ENCODE measurements around the gene ACAD9.
"Not testable (repeated sequence)": the region's sequence is repeated elsewhere in the genome, so short reads cannot be mapped to it uniquely, and the experiment has no call there.

ACAD9 gene

DNA sequence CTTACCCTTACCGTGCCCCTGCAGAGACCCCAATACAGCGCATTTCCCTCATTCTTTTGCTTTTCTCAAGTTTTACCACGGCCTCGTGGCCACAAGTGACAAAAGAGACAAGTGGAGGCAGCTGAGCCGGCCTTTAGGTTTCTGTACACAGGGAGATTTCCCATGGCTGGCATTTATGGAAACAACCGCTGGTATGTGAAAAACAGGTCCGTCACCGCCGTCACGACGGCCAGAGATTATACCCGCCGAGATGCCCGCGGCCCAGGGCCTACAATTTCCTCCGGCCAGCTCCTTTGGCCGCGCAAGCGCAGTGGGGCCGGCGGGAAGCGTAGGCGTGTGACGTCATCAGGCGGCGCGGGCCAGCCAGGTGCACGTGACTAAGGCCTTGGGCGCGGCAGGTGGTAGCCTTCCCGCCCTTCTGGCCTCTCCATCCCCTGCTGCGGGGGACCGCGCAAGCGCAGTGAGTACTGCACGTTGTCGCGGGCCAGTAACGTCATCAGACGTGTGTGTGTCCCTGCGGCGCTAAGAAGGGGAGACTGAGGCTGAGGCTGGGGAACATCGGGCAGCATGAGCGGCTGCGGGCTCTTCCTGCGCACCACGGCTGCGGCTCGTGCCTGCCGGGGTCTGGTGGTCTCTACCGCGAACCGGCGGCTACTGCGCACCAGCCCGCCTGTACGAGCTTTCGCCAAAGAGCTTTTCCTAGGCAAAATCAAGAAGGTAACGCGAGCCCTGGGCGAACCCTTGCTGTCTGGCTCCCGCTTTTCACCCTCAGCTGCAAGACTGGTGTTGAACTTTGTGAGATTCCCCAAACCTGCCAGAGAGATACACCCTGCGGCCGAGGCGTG is at the start of gene ACAD9:
TSS of gene ACAD9 (plus strand) at position 496 of the 845 bp plus-strand sequence. CDS start at position 568, 72 bp downstream.
- DNase-seq (ENCODE audit: low read depth, low spot score), result peak; percentile 88
- H3K27ac ChIP-seq, result peak within 1 kb of the TSS; percentile 93

DNA sequence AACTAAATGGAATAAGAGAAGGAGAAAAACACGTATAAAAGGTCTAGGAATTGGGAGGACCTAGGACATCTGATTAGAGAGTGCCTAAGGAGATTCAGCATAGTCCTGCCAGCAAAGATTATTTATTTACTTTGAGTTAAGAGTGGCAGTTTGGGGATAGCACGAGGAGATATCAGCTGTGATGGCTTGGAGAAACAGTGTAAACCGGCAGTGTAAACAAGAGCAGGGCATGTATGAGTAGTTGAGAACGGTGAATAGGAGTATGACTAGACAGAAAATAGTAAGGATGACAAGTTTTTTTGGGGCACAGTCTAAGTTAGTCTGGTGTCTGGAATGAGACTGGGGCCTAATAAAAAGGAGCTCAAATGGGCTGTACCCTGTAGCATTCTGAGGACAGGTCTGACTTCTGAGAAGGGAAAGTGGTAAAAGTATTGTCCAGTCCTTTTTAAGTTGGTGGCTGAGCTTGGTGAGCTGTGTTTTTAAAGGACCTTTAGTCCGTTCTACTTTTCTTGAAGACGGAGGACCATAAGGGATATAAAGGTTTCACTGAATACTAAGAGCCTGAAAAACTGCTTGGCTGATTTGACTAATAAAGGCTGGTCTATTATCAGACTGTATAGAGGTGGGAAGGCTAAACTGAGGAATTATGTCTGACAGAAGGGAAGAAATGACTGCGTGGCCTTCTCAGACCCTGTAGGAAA is 49.3 kb upstream of the ACAD9 start:
- not testable (repeated sequence) for DNase-seq (ENCODE audit: low read depth, low spot score); H3K27ac ChIP-seq

DNA sequence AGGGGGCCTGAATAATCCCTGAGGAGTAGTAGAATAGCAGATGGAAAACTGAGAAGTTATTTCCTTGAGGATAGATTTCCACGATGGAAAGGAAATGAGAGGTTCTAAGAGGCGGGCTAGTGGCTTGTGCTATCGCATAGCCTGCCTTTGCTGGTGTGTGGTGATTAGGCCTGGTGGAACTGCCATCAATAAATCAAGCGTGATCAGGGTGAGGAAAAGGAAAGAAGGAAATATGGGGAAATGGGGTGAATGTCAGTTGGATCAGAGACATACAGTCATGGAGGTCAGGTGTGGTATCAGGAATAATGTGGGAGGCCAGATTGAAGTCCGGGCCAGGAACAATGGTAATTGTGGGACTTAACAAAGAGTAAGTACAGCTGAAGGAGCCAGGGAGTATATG is 48.7 kb upstream of the ACAD9 start:
- H3K27ac ChIP-seq; DNase-seq (ENCODE audit: low read depth, low spot score): not testable (repeated sequence)

DNA sequence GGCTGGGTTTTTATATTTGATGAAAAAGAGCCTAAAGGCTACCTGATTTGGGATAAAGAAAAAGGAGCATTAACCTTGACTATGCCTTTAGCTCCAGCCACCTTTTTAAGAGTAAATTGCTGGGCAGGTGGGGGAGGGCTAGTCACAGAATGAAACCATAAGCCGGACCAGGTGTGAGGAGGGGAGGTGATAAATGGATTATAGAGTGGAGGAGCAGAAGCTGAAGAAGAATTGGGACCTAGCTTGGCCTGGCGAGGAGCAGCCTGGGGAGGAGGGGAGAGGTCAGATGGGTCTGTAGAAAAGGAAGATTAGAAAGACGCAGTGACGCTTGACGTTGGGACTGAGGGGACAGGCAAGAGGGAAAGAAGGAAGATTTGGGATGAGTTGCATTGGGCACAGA is 46.4 kb upstream of the ACAD9 start:
- not testable (repeated sequence) for DNase-seq (ENCODE audit: low read depth, low spot score); H3K27ac ChIP-seq

DNA sequence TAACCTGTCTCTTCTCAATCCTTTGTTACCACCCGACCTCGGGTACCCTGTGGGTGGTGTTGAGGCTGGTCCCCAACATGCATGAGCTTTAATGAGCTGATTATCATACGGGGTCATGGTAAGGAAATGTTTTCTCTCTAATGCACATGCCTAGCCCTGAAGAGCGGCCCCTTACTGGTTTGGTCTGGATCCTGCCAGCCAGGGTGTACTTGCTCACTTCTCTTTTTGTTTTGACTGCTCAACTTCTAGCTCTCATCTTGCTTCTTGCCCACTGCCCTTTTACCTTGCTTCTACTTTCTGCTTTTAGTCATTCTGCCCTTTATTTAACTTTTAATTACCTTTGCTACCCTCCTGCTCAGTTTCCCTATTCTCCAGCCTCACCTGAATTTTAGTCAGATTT is 44.3 kb upstream of the ACAD9 start:
- H3K27ac ChIP-seq, result no peak overlapping the region
- DNase-seq (ENCODE audit: low read depth, low spot score), result no peak

DNA sequence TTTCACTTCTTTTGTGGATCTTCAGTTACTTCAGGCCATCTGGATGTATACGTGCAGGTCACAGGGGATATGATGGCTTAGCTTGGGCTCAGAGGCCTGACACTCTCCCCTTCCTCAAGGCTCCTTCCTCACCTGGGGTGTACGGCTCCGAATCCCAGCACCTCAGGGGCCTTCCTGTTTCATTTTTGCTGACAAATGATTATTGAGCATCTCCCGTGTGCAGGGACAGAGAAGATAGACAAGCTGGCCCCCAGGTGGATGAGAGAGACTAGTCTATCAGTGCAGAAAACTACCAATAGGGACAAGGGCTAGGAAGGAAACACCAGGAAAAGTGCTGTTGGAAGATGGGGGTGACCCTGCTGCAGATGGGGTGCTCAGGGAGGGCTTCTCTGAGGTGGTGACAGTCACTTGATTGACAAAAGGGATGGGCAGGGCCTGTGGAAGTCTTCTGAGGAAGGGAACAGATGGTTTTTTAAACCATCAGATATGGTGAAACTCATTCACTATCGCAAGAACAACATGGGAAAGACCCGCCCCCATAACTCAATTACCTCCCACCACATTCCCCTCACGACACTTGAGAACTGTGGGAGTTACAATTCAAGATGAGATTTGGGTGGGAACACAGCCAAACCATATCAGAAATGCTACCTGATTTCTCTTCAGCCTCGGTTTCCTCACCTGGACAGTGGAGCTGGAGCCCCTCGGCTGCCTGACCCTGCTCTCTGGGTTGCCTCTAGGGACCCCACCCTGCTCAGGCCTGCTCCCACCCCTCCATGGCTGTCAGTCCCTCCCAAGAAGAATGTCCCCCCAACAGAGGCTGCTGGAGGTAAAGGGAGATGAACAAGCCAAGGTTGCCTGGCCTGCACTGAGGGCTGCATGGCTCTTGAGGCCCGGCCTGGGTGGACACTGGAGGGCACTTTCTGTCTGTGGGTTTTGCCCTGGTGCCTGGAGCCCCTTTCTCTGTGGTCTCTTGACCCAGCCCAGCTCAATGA is 37.2 kb upstream of the ACAD9 start:
- H3K27ac ChIP-seq, result no peak overlapping the region
- no peak for DNase-seq (ENCODE audit: low read depth, low spot score)

DNA sequence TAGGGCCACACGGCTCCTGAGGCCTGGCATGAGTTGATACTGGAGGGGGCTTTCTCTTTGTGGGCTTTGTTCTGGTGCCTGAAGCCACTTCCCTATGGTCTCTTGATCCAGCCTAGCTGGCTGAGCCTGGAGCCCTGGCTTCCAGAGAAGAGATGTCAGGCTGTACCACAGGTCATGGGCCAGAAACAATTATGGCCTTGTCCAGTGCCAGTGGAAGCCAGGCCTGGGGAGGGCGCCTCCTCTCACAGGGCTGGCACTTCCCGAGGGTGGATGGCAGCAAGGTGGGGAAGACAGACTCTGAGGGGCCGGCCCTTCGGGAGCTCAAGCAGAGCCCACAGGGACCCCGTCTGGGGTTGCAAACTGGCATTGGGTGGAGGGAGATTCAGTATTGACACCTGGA is 34.9 kb upstream of the ACAD9 start:
- H3K27ac ChIP-seq, result no peak overlapping the region
- no peak for DNase-seq (ENCODE audit: low read depth, low spot score)

DNA sequence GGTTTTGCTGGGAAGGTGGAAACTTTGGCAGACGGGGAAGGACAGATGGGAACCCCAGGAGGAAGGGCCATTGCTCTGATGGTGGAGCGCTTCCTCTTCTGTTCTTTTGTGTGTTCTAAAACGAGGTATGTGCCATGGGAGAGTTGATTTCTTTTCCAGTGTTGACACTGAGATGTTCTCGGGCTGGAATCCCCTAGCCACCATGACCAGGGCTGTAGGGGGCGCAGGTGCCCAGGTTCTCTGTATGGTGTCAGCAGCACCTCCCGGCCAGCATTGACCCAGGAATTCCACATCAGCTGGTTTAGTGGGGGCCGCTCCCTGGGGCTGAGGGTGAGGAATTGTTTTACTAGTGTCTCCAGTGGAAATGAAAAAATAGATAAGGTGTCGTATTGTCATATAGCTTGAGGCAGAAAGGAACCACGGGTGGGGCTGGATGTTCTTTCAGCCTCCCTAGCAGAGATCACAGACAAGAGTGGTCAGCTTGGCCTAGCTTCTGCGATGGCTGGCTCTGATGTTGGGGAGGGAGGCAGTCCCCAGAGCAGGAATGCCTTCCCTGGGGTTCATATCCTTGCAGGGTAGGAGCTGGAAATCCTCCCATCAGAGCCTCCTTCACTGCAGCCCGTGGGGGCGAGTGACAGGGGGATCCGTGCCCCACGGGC is 34.2 kb upstream of the ACAD9 start:
- DNase-seq (ENCODE audit: low read depth, low spot score), result no peak
- H3K27ac ChIP-seq, result no peak overlapping the region

DNA sequence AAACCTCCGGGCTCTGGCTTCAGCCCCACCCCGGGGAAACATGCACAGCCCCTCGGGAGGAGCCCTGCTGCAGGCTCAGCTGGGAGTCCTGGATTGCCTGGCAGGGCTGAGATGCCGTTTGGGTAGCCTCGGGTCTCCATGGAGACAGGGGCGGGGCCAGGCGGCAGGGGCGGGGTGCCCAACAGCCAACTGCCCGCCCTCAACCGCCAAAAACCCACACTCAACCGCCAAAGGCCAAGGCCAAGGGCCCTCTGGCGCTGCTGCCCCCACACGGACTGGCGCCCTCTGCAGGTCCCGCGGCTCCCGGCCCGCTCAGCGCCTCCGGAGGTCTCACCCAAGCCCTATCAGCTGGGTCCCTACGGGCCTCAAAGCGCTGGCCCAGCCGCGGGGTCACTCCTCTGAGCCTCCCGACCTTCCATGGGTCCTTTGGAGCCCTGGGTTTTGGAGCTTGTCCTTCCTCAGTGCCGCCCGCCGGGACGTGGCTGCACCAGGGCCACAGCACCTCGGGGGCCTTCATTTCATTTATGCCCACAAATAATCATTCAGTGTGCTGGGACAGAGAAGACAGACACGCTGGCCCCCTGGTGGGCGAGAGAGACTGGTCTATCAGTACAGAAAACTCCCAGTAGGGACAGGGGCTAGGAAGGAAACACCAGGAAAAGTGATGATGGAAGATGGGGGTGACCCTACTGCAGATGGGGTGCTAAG is 33.5 kb upstream of the ACAD9 start:
- H3K27ac ChIP-seq, result no peak overlapping the region
- DNase-seq (ENCODE audit: low read depth, low spot score), result no peak

DNA sequence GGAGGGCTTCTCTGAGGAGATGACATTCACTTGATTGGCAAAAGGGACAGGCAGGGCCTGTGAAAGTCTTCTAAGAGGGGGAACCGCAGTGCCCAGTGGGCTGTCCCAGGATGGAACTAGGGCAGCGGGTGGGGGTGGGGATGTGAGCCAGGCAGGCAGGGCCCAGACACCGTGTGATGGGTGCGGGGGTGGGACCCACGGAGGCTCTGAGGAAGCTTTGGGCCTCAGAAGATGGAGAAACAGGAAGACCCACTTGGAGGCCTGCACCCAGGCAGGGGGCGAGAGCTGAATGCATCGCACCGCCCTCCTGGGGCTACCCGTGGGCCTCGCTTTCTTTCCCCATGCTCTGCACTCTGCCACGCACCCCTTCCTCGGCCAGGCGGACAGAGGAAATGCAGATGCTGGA is 32.9 kb upstream of the ACAD9 start:
- no peak overlapping the region for H3K27ac ChIP-seq
- DNase-seq (ENCODE audit: low read depth, low spot score), result no peak

DNA sequence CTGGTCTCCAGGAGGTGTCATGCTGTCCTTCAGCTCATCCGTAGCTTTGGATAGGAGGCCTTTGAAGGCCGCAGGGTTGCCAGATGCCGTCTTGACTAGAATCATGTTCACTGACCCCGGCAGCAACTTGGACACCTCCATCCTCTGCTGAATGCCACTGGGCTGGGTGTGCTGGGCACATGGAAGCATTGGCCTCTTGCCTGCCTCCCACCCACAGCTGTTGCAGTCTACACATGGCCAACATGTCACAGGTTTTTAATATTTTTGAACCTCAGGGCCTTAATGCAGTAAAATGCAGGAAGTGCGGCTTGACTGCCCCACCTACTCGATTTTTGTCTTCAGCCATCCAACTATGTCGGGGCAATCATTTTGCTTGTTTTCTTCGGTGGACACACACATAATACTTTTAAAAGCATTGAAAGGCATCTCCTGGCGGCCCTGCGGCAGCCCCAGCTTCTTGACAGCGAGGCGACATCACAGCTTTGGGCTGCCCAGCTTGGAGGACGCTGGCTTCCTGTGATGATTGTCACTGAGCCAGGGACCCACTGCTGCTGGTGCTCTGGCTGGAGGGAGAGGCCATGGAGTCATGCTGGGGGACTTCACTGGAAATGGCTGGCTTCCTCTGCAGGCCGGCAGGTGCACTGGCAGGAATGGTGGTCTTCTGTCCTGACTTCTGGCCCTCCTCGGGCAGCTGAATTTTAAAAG is 31.6 kb upstream of the ACAD9 start:
- no peak for DNase-seq (ENCODE audit: low read depth, low spot score)
- H3K27ac ChIP-seq, result no peak overlapping the region

DNA sequence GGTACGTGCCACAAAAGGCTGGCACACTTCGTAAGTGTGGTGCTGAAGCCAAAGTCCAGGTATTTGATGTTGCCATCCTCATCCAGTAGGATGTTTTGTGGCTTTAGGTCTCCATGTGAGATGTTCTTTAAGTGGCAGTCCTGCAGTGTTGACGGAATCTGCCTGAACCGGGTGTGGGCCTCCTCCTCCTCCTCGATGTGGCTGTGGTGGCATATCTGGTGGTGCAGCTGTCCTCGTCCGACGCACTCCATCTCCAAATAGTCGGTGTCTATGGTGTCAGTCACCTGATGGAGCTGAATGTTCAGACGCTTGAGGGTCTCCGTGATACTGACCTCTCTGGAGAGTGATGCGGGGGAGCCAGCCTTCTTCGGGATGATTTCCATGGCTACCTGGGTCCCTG is 30.5 kb upstream of the ACAD9 start:
- H3K27ac ChIP-seq, result no peak overlapping the region
- no peak for DNase-seq (ENCODE audit: low read depth, low spot score)

DNA sequence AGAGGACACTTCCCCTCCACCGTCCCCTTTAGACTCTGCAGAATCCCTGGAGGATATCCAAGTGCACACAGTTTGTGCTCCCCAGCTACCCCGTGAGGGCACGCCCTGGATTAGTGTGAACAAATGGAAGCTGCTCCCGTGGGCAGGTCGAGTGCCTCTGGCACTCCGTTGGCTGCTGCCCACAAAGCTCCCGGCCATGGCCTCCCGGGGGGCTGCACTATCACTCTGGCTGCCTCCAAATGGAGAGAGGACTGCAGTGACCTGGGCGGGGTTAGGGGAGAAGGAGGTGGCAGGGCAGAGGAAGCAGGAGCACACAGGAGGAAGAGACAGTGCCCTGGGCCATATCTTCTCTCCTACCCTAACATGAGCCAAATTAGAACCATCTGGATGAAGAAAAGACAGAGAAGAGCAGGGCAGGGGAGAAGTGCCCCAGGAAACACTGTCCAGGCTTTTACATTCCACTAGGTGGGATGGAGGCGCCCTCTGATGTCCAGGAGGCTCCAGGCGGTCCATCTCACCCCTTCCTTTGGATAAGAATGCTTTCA is 29.4 kb upstream of the ACAD9 start:
- DNase-seq (ENCODE audit: low read depth, low spot score), result no peak
- no peak overlapping the region for H3K27ac ChIP-seq

DNA sequence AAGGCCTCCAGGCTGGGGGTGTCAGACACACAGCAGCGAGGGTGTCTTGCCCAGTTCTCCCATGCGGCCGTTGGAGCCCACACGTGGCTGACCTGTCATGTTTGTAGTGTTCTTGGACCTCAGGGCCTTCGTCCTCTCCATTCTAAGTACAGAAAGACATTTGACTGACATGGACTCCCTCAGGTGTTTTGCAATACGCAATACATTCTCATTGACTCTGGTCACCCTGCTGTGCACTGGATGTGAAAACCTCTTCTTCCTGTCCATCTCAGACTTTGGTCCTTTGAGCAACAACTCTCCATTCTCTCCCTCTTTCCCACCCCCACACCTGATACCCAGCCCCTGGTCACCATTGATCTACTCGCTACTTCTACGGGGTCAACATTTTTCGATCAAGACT is 28.9 kb upstream of the ACAD9 start:
- no peak for DNase-seq (ENCODE audit: low read depth, low spot score)
- no peak overlapping the region for H3K27ac ChIP-seq

DNA sequence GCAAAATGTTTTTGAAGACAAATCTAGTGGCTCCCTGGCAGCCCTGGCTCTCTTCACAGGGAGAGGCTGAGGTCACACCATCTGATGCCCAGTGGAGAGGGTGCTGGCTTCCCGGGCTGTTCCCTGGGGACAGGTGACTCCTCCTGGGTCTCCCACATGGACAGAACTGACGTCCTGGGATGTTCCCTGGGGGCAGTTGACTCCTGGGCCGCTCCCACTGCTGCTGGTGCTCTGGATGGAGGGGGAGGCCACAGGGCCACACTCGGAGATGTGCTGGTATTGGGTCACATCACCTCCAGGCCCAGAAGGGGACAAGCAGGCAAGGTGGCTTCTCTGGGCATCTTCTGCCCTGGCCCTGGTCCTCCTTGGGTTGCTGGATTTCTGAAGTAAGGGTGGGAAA is 27.8 kb upstream of the ACAD9 start:
- H3K27ac ChIP-seq, result no peak overlapping the region
- DNase-seq (ENCODE audit: low read depth, low spot score), result no peak

DNA sequence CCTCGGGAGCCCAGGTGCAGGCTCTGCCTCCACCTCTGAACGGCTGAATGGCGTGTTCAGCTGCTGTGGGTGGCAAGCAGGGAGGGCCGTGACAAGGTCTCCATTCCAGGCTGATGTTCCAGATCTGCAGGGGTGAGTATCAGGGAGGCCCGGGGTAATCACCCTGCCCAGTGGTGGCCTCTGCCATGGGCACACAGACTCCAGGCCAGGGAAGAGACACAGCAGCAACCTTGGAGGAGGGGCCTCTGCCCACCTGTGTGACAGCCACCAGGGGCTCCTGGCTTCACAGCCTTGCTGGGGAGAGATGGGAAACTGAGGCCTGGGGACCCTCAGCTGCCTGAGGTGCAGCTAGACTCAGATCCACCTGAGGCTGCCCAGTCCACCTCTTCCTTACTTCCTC is 25.6 kb upstream of the ACAD9 start:
- DNase-seq (ENCODE audit: low read depth, low spot score), result no peak

DNA sequence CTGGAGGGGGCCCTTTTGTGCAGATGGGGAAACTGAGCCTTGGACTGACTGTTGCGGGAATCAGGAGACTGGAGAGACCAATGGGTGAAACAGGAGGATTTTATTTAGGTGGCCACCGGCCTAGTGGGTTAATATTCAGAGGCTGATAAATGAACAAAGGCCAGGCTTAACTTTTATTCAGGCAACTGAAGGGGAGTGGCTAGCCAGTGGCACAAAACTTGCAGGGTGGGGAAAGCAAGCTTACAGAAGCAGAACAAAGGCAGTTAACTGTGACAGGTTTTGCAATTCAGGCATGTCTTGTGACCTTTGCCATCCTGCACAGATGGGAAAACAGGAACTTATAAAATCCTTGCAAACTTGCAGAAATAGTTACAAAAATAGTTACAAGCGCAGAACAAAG is 24.9 kb upstream of the ACAD9 start:
- DNase-seq (ENCODE audit: low read depth, low spot score), result no peak

More for the DNA sequence above, 25.6 kb upstream of the ACAD9 start:
- no peak overlapping the region for H3K27ac ChIP-seq

DNA sequence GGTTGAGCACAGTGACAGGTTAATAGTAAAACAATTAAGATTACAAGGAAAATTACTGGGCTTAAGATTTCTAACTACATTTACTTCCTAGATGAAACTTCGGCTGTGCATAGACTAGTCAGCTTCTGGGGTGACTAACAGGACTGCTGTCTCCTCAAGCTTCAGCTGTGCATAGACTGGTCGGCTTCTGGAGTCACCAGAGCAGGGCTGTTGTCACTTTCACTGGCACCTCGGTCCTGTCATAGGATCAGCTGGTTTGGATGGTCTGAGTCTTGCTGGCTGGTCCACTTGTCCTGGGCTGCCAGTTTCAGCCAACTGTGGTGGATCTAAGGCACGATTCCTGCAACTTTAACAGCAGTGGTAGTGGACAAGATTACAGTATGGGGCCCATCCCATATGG is 23.9 kb upstream of the ACAD9 start:
- DNase-seq (ENCODE audit: low read depth, low spot score), result no peak
- H3K27ac ChIP-seq, result no peak overlapping the region

More for the DNA sequence above, 24.9 kb upstream of the ACAD9 start:
- no peak overlapping the region for H3K27ac ChIP-seq
